Nephron (organoid): ENCODE results near the gene ZNF148.

Source experiments
- H3K27ac Mint-ChIP-seq, 3 experiments: 2 replicates each; pipeline ENCODE4 v1.8.0; 2020; ENCODE audit warnings: mixed read lengths in 3 of 3, mild to moderate bottlenecking in 2 of 3, moderate library complexity in 1 of 3
- H3K27me3 Mint-ChIP-seq: 2 replicates; pipeline ENCODE4 v1.8.0; 2021; ENCODE audit warnings: low read depth, mild to moderate bottlenecking, moderate library complexity, mixed read lengths
- H3K36me3 Mint-ChIP-seq: 2 replicates; pipeline ENCODE4 v1.8.0; 2020; ENCODE audit warnings: low read depth, mixed read lengths
- H3K4me1 Mint-ChIP-seq: 2 replicates; pipeline ENCODE4 v1.8.0; 2020; ENCODE audit warnings: mixed read lengths
- H3K4me3 Mint-ChIP-seq, 3 experiments: 2 replicates each; pipeline ENCODE4 v1.8.0; 2020; ENCODE audit warnings: mild to moderate bottlenecking in 3 of 3, mixed read lengths in 3 of 3, moderate library complexity in 2 of 3
- H3K9me3 Mint-ChIP-seq: 2 replicates; pipeline ENCODE4 v1.8.0; 2020; ENCODE audit warnings: mixed read lengths
- CTCF ChIP-seq, 3 experiments: fragments of 200-600 bp; sonication (generic); IDR thresholded peaks; one replicate each; pipeline ENCODE4 v1.5.0; 2021; ENCODE audit warnings: antibody characterized with exemption in 3 of 3; ENCODE audit not compliant: unreplicated experiment in 3 of 3

The ZNF148 gene

GRCh38 chr3:125236331-125236903 is 138.7 kb downstream of the ZNF148 start:
- TF ChIP-seq CTCF (IDR thresholded peaks at IDR 0.05; ENCODE audit: unreplicated experiment in 3 of 3) = no peak
- no peak overlapping the region for H3K4me3 Mint-ChIP-seq
- peak overlapping the region in 1 of 3 experiments; percentile 35 for H3K27ac Mint-ChIP-seq
- peaks cover 60% of the 10 kb centered on the region for H3K36me3 Mint-ChIP-seq
- no peaks in the 10 kb centered on the region for H3K9me3 Mint-ChIP-seq
- H3K27me3 Mint-ChIP-seq = no peaks in the 10 kb centered on the region
- no peaks in the 10 kb centered on the region for H3K4me1 Mint-ChIP-seq

DNA sequence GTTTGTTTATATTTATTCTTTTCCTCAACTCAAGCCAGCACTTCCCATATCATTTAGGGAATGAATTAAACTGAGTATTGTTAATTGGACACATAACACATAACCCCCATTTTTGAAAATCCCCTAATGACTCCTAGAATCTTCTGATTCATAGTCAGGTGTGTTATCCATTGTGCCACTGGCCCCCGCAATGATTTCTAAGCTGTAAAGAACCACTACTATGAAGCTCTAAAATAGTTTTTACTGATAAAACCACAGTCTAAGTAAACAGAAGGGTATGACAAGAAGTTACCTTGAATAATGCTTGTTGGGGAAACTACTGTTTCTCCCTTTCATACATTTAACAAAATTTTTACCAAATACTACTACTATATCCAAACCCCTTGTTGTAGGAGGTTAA is 140.3 kb downstream of the ZNF148 start:
- H3K27me3 Mint-ChIP-seq = no peaks in the 10 kb centered on the region
- no peak overlapping the region for H3K4me3 Mint-ChIP-seq
- H3K36me3 Mint-ChIP-seq = peaks cover 54% of the 10 kb centered on the region
- H3K27ac Mint-ChIP-seq = no peak overlapping the region
- no peaks in the 10 kb centered on the region for H3K4me1 Mint-ChIP-seq
- TF ChIP-seq CTCF (IDR thresholded peaks at IDR 0.05; ENCODE audit: unreplicated experiment in 3 of 3) = no peak
- H3K9me3 Mint-ChIP-seq = no peaks in the 10 kb centered on the region

- no peaks in the 10 kb centered on the region for H3K4me1 Mint-ChIP-seq
- H3K27ac Mint-ChIP-seq = no peak overlapping the region
- H3K36me3 Mint-ChIP-seq = peaks cover 47% of the 10 kb centered on the region
- no peak for TF ChIP-seq CTCF (IDR thresholded peaks at IDR 0.05; ENCODE audit: unreplicated experiment in 3 of 3)
- H3K27me3 Mint-ChIP-seq = no peaks in the 10 kb centered on the region
- H3K4me3 Mint-ChIP-seq = no peak overlapping the region
- H3K9me3 Mint-ChIP-seq = no peaks in the 10 kb centered on the region
These were observed 142.7 kb downstream of the ZNF148 start for GRCh38 chr3:125232401-125232800.

DNA sequence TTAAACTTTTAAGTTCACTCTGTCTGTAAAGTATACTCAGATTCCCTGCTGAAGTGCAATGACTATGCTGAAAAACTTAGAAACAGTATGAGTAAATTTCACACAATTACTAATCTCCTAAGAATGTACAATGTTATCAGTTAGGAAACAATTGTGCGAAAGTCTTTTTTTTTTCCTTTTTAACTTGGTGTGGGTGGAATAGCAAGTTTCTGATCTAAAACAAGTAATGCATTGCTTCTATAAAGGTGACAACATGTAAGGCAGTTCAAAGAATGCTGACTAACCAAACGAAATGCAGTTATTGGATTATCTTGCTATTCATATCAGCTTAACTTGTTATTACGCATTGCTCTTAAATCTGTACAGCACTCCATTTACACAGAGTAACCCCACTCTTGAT is 143.2 kb downstream of the ZNF148 start:
- Mint-ChIP-seq H3K9me3 (no peaks in the 10 kb centered on the region), H3K27ac (no peak overlapping the region), H3K36me3 (peaks cover 44% of the 10 kb centered on the region), H3K4me3 (no peak overlapping the region), H3K27me3 (no peaks in the 10 kb centered on the region), H3K4me1 (no peaks in the 10 kb centered on the region)
- TF ChIP-seq CTCF (IDR thresholded peaks at IDR 0.05; ENCODE audit: unreplicated experiment in 3 of 3) = no peak

DNA sequence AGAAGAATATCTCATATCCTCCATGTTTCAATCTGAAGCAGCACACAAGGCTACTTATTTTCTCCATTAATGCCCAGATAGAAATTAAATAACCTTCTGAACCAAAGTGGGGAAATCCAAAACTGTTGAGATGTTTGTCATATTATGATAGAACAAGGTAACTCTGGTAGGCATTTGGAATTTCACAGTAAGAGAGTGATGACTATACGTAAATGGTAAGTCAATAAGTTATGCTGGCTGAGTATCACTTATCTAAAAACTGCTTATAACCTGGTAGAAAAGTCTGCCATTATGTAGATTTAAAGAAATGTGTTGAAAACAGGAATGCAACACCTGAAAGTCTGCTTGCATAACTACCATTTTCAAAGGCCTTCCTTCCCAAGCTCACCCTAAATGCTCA is 145.4 kb downstream of the ZNF148 start:
- H3K4me1 Mint-ChIP-seq = no peaks in the 10 kb centered on the region
- H3K9me3 Mint-ChIP-seq = no peaks in the 10 kb centered on the region
- no peaks in the 10 kb centered on the region for H3K27me3 Mint-ChIP-seq
- TF ChIP-seq CTCF (IDR thresholded peaks at IDR 0.05; ENCODE audit: unreplicated experiment in 3 of 3) = no peak
- peaks cover 30% of the 10 kb centered on the region for H3K36me3 Mint-ChIP-seq
- no peak overlapping the region for H3K27ac Mint-ChIP-seq
- no peak overlapping the region for H3K4me3 Mint-ChIP-seq

GRCh38 chr3:125229168-125229567 is 146.0 kb downstream of the ZNF148 start:
- no peak overlapping the region for H3K27ac Mint-ChIP-seq
- H3K36me3 Mint-ChIP-seq = peaks cover 29% of the 10 kb centered on the region
- no peaks in the 10 kb centered on the region for H3K27me3 Mint-ChIP-seq
- H3K4me3 Mint-ChIP-seq = no peak overlapping the region
- H3K4me1 Mint-ChIP-seq = no peaks in the 10 kb centered on the region
- no peaks in the 10 kb centered on the region for H3K9me3 Mint-ChIP-seq
- no peak for TF ChIP-seq CTCF (IDR thresholded peaks at IDR 0.05; ENCODE audit: unreplicated experiment in 3 of 3)
